ACC112 (cell line): ENCODE measurements around the gene PNMA8C.
"Not testable (repeated sequence)": the region's sequence is repeated elsewhere in the genome, so short reads cannot be mapped to it uniquely, and the experiment has no call there.

Experiments used
- H2AFZ ChIP-seq: fragments of 200-600 bp; sonication (generic); one replicate; pipeline ENCODE4 v1.6.0; 2017; ENCODE audit warnings: antibody characterized with exemption, low read length; ENCODE audit not compliant: unreplicated experiment
- H3K27ac ChIP-seq: fragments of 200-600 bp; sonication (generic); 2 replicates; pipeline ENCODE4 v1.5.1; 2014; ENCODE audit warnings: low read depth, mild to moderate bottlenecking, antibody characterized with exemption, low read length, moderate library complexity
- H3K27me3 ChIP-seq: fragments of 200-600 bp; sonication (generic); 2 replicates; pipeline ENCODE4 v1.6.1; 2014; ENCODE audit warnings: mild to moderate bottlenecking, antibody characterized with exemption, low read length, moderate library complexity, mixed read lengths; ENCODE audit not compliant: insufficient read depth
- H3K36me3 ChIP-seq: fragments of 200-600 bp; sonication (generic); 2 replicates; pipeline ENCODE4 v1.6.1; 2016; ENCODE audit warnings: mild to moderate bottlenecking, antibody characterized with exemption, low read length, moderate library complexity, mixed read lengths; ENCODE audit not compliant: insufficient read depth
- H3K4me1 ChIP-seq: fragments of 200-600 bp; sonication (generic); one replicate; pipeline ENCODE4 v1.6.1; 2016; ENCODE audit warnings: low read length, mixed read lengths; ENCODE audit not compliant: insufficient read depth, unreplicated experiment, control insufficient read depth
- H3K4me3 ChIP-seq: fragments of 200-600 bp; sonication (generic); 2 replicates; pipeline ENCODE4 v1.5.1; 2014; ENCODE audit warnings: mild to moderate bottlenecking, low read depth, low read length
- H3K79me2 ChIP-seq: fragments of 200-600 bp; sonication (generic); one replicate; pipeline ENCODE4 v1.6.0; 2016; ENCODE audit warnings: low read length; ENCODE audit not compliant: control insufficient read depth, unreplicated experiment, insufficient read depth

PNMA8C gene

GRCh38 chr19:46426506-46427162 lies 2.1 kb downstream of the PNMA8C start:
- no peak overlapping the region for H2AFZ ChIP-seq
- H3K4me1 ChIP-seq, result no peaks in the 10 kb centered on the region
- no peak overlapping the region for H3K27ac ChIP-seq
- peak overlapping the region; percentile 71 for H3K4me3 ChIP-seq
- no peaks in the 10 kb centered on the region for H3K79me2 ChIP-seq
- 0 out of 2 replicates have a peak, but pooled peaks cover 4% of the 10 kb centered on the region for H3K27me3 ChIP-seq
- H3K36me3 ChIP-seq, result no peaks in the 10 kb centered on the region

- 0 out of 2 replicates have a peak, but pooled peaks cover 4% of the 10 kb centered on the region for H3K27me3 ChIP-seq
- H3K4me3 ChIP-seq, result peak overlapping the region; percentile 71
- no peaks in the 10 kb centered on the region for H3K4me1 ChIP-seq
- H3K79me2 ChIP-seq, result no peaks in the 10 kb centered on the region
- no peak overlapping the region for H2AFZ ChIP-seq
- no peak overlapping the region for H3K27ac ChIP-seq
- H3K36me3 ChIP-seq, result no peaks in the 10 kb centered on the region
Measured at GRCh38 chr19:46426035-46426505, 2.7 kb downstream of the PNMA8C start.

DNA sequence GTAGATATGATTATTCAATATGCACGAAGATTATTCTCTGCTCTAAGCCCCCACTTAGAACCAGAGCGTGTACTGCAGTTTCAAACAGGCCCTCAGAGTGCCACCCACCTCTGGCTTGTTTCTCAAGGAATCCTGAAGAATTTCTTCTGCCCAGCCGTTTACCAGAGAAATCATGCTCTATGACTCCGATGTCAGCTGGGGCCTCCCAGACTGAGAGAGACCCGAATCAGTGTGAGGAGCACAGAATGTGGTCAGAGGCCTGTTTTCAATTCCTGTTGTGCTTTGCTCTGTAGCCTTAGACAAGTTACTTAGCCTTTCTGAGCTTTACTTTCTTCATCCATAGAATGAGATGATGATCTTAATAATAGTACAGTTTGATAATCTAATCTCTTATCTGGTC lies 5.5 kb downstream of the PNMA8C start:
- Histone ChIP-seq H3K79me2 (no peaks in the 10 kb centered on the region), H3K4me1 (no peaks in the 10 kb centered on the region), H2AFZ (no peak overlapping the region), H3K4me3 (no peak overlapping the region), H3K36me3 (no peaks in the 10 kb centered on the region), H3K27me3 (0 out of 2 replicates have a peak, but pooled peaks cover 4% of the 10 kb centered on the region), H3K27ac (no peak overlapping the region)

- H3K4me3 ChIP-seq, result no peak overlapping the region
- no peaks in the 10 kb centered on the region for H3K4me1 ChIP-seq
- H3K79me2 ChIP-seq, result no peaks in the 10 kb centered on the region
- H2AFZ ChIP-seq, result no peak overlapping the region
- no peaks in the 10 kb centered on the region for H3K36me3 ChIP-seq
- H3K27ac ChIP-seq, result no peak overlapping the region
- H3K27me3 ChIP-seq, result 0 out of 2 replicates have a peak, but pooled peaks cover 4% of the 10 kb centered on the region
Measured at GRCh38 chr19:46422344-46422743, 6.4 kb downstream of the PNMA8C start.

DNA sequence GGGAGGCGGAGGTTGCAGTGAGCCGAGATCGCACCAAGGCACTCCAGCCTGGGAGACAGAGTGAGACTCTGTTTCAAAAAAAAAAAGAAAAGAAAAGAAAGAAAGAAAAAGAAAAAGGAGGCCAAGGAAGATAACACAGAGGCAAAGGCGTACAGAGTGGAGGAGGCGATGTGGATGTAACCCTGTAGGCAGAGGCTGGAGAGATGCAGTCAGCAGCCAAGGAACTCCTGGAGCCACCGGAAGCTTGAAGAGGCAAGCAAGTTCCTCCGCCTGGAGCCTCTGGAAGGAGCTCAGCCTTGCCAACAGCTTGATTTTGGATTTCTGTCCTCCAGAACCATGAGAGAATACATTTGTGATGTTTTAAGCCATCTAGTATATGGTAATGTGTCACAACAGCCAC lies 8.7 kb downstream of the PNMA8C start:
- H3K4me3 ChIP-seq, result no peak overlapping the region
- H2AFZ ChIP-seq, result no peak overlapping the region
- H3K27me3 ChIP-seq, result no peaks in the 10 kb centered on the region
- H3K4me1 ChIP-seq, result no peaks in the 10 kb centered on the region
- no peaks in the 10 kb centered on the region for H3K36me3 ChIP-seq
- H3K27ac ChIP-seq, result no peak overlapping the region
- H3K79me2 ChIP-seq, result no peaks in the 10 kb centered on the region

- H3K79me2 ChIP-seq, H3K4me1 ChIP-seq, H3K36me3 ChIP-seq: not testable (repeated sequence)
- H3K4me3 ChIP-seq, result peak overlapping the region; percentile 60
- H3K27me3 ChIP-seq, result peaks cover 12% of the 10 kb centered on the region; the same call in 1 of the 2 replicates
- H2AFZ ChIP-seq, result peak overlapping the region; percentile 33
- H3K27ac ChIP-seq, result 0 out of 2 replicates have a peak overlapping the region, but pooled peaks have one; percentile 4
Measured at GRCh38 chr19:46415804-46416709, 12.7 kb downstream of the PNMA8C start.

DNA sequence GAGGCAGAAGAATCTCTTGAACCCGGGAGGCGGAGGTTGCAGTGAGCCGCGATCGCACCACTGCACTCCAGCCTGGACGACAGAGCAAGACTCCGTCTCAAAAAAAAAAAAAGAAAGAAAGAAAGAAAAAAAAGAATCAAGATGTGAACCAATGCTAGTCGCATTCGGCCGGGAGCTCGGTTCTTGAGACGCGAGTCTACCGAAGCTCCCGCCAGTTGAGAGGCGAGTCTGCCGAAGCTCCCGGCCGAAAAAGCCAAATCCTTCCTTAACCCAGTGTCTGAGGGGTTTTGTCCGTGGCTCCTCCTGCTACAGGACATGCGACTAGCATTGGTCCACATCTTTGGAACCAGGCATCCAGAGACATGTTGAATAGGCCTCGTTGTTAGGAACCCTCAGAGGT lies 13.8 kb downstream of the PNMA8C start:
- H3K4me3 ChIP-seq, H3K79me2 ChIP-seq, H3K27ac ChIP-seq, H3K4me1 ChIP-seq, H3K36me3 ChIP-seq, H2AFZ ChIP-seq: not testable (repeated sequence)
- H3K27me3 ChIP-seq, result peaks cover 12% of the 10 kb centered on the region; the same call in 1 of the 2 replicates

- Histone ChIP-seq H3K79me2 (peaks cover 8% of the 10 kb centered on the region), H3K4me1 (peaks cover 4% of the 10 kb centered on the region), H3K4me3 (peak within 1 kb of the TSS; percentile 77), H2AFZ (no peak within 1 kb of the TSS), H3K36me3 (no peaks in the 10 kb centered on the region), H3K27me3 (peaks cover 12% of the 10 kb centered on the region; the same call in 1 of the 2 replicates), H3K27ac (no peak within 1 kb of the TSS)
Measured at GRCh38 chr19:46413262-46414031, 15.3 kb downstream of the PNMA8C start, which contains the start of gene CCDC8. CCDC8 (minus strand) TSS chr19:46413564; CDS start chr19:46412810, 754 bp downstream.

DNA sequence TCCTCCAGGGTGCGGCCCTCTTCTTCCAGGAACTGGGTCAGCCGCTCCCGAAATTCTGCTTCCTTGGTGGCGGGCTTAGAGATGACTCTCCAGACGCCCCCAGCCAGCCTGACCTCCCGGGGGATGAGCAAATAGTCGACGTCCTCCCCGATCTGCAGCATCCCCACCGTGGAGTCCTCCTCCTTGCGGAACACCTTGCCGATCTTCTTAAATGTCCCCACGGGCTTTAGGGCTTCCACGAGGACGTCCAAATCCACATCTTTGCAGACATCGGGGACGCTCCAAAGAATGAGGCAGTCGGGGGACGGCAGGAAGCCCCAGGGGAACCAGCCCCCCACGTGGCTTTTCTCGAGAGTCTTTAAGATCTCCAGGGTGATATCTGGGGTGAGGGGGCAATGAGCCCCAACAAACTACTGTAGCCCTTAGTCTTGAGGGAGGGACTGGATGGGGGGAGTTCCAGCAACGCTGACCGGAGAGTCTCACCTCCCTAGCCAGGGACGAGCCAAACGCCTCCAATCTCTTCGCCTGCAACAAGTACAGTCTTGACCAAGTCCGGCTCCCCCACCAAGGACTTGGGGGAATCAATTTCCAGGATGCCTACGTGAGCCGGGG lies 16.0 kb downstream of the PNMA8C start:
- no peak overlapping the region for H2AFZ ChIP-seq
- peaks cover 8% of the 10 kb centered on the region for H3K79me2 ChIP-seq
- H3K4me3 ChIP-seq, result peak overlapping the region; percentile 77
- H3K36me3 ChIP-seq, result no peaks in the 10 kb centered on the region
- no peak overlapping the region for H3K27ac ChIP-seq
- H3K27me3 ChIP-seq, result peaks cover 12% of the 10 kb centered on the region; the same call in 1 of the 2 replicates
- H3K4me1 ChIP-seq, result peaks cover 5% of the 10 kb centered on the region
